Measurements from ENCODE around the gene NTN1.
A peak's percentile ranks its signal among the peaks of the same experiment; 100 is the strongest.

The NTN1 gene

GRCh38 chr17:9218911-9219310 is 197.6 kb downstream of the NTN1 start:
- no peak for DNase-seq (ENCODE audit: low spot score)

GRCh38 chr17:9219631-9220397 is 198.5 kb downstream of the NTN1 start:
- no peak for DNase-seq (ENCODE audit: low spot score)

GRCh38 chr17:9220398-9221146 is 199.3 kb downstream of the NTN1 start:
- no peak for DNase-seq (ENCODE audit: low spot score)

GRCh38 chr17:9221147-9221921 is 200.0 kb downstream of the NTN1 start:
- no peak for DNase-seq (ENCODE audit: low spot score)

- no peak for DNase-seq (ENCODE audit: low spot score)
Measured at GRCh38 chr17:9221922-9222180, 200.5 kb downstream of the NTN1 start.

- no peak for DNase-seq (ENCODE audit: low spot score)
Measured at GRCh38 chr17:9223531-9223930, 202.2 kb downstream of the NTN1 start.

GRCh38 chr17:9224485-9224884 is 203.2 kb downstream of the NTN1 start:
- DNase-seq (ENCODE audit: low spot score), result no peak

- no peak for DNase-seq (ENCODE audit: low spot score)
Measured at GRCh38 chr17:9225305-9226101, 204.2 kb downstream of the NTN1 start.

GRCh38 chr17:9226130-9226793 is 205.0 kb downstream of the NTN1 start:
- DNase-seq (ENCODE audit: low spot score), result no peak

GRCh38 chr17:9226794-9227135 is 205.5 kb downstream of the NTN1 start:
- peak; percentile 9 for DNase-seq (ENCODE audit: low spot score)

- no peak for DNase-seq (ENCODE audit: low spot score)
Measured at GRCh38 chr17:9227819-9228407, 206.6 kb downstream of the NTN1 start.

- no peak for DNase-seq (ENCODE audit: low spot score)
Measured at GRCh38 chr17:9228408-9229159, 207.3 kb downstream of the NTN1 start.

- DNase-seq (ENCODE audit: low spot score), result no peak
Measured at GRCh38 chr17:9229160-9229825, 208.0 kb downstream of the NTN1 start.

- no peak for DNase-seq (ENCODE audit: low spot score)
Measured at GRCh38 chr17:9229826-9230201, 208.5 kb downstream of the NTN1 start.

GRCh38 chr17:9230346-9230745 is 209.0 kb downstream of the NTN1 start:
- no peak for DNase-seq (ENCODE audit: low spot score)

- no peak for DNase-seq (ENCODE audit: low spot score)
Measured at GRCh38 chr17:9230861-9231260, 209.6 kb downstream of the NTN1 start.

GRCh38 chr17:9231449-9232154 is 210.3 kb downstream of the NTN1 start:
- DNase-seq (ENCODE audit: low spot score), result no peak

- no peak for DNase-seq (ENCODE audit: low spot score)
Measured at GRCh38 chr17:9232155-9232475, 210.8 kb downstream of the NTN1 start.

GRCh38 chr17:9232591-9233270 is 211.4 kb downstream of the NTN1 start:
- DNase-seq (ENCODE audit: low spot score), result no peak

Measured in CD4-positive, alpha-beta T cell treated with Interleukin-15 for 4 hours (primary cell).